MG63 (cell line): Measurements from ENCODE around the gene CLK3. TPM values are rescaled to one million over a fixed set of nuclear protein-coding genes. Genes with fewer than 3 reads are reported as not detected.

Experiments used
- DNase-seq: peaks from one replicate; pipeline ENCODE4 v3.0.0-alpha.2; 2020
- H3K27me3 ChIP-seq: fragments of 250-450 bp; sonication (Bioruptor Pico); 2 replicates; pipeline ENCODE4 v1.5.1; 2020; ENCODE audit warnings: mild to moderate bottlenecking, moderate library complexity
- H3K36me3 ChIP-seq: fragments of 250-450 bp; sonication (Bioruptor Pico); 2 replicates; pipeline ENCODE4 v1.5.1; 2020; ENCODE audit warnings: mild to moderate bottlenecking, moderate library complexity
- H3K4me3 ChIP-seq: fragments of 250-450 bp; sonication (Bioruptor Pico); 2 replicates; pipeline ENCODE4 v1.5.1; 2020; ENCODE audit warnings: mild to moderate bottlenecking, moderate library complexity
- H3K9me3 ChIP-seq: fragments of 250-450 bp; sonication (Bioruptor Pico); 2 replicates; pipeline ENCODE4 v1.5.1; 2020; ENCODE audit warnings: mild to moderate bottlenecking, moderate library complexity
- total RNA-seq: library from RNA; depleted of rRNA; stranded (reverse); fragments of >200 nt; shearing (Covaris generic); gene quantifications from 2 replicates; pipeline ENCODE4 v1.2.3, GENCODE V29; 2014; ENCODE audit warnings: low replicate concordance; rRNA removed

Gene CLK3
- 17.5 and 18.8 TPM in 2 replicates for total RNA-seq

DNA sequence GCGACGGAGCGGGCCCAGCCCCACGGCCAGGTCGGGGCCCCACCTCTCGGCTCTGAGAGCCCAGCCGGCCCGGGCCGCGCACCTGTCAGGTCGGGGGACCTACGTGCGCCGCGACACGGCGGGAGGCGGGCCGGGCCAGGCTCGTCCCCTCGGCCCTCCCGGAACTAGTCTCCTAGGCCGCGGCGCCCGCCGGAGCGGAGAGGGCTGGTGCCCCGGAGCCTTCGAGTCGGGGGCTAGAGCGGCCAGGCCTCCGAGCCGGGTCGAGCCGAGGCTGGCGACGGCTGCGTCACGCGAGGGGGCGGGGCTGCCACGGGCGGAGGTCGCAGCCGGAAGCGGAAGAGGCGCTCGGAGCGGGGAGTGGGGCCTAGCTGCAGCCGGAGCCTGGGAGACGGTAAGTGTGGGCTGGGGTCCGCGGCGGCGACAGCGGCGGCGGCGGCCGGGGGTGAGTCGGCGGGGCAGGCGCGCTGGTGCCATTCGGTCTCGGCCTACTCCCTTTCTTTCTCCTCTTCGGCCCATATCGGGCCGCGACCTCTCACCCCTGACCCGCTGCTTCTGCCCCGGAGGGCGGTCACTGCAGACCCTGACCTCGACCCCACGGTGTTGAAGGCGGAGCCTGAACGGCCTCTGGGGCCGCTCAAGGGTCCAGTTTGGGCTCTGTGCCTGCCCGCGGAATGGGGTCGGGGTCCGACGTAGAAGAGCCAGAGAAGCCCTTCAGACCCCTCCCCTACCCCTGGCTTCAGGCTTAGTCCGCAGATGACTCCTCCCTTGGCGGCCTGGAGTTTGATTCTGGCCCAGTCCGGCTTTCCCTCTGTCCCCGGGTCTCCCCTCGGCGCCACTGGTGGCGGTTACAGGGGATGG lies at the start of gene CLK3:
Gene CLK3 (plus strand): TSS at position 329 of the 858 bp plus-strand sequence. CDS start 3,361 bp downstream, outside the sequence.
- Histone ChIP-seq H3K27me3 (no peaks in the 10 kb centered on the region), H3K4me3 (peak within 1 kb of the TSS; percentile 87), H3K36me3 (peaks cover 42% of the 10 kb centered on the region), H3K9me3 (no peaks in the 10 kb centered on the region)
- DNase-seq = peak; percentile 98

DNA sequence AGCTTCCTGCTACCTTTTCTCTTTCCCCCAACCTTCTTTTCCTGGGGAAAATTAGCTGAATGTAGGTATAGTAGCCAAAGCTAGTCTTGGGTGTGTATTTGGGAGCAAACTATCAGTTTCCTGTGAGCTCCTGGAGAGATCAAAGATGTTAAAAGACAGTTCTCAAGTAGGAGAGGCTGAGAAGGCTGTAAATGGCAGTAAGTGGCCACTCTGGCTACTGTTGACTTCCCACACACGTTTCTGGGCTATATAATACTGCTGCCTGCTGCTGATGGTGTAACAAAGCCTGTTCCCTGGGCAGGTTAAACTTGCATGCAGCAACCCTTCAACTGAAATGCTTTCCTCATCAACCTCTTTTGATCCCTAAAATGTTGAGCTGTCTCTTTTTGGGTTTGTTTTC lies 47.0 kb upstream of the CLK3 start:
- Histone ChIP-seq H3K4me3 (no peak overlapping the region), H3K36me3 (peaks cover 2% of the 10 kb centered on the region), H3K27me3 (no peaks in the 10 kb centered on the region), H3K9me3 (no peaks in the 10 kb centered on the region)
- no peak for DNase-seq

DNA sequence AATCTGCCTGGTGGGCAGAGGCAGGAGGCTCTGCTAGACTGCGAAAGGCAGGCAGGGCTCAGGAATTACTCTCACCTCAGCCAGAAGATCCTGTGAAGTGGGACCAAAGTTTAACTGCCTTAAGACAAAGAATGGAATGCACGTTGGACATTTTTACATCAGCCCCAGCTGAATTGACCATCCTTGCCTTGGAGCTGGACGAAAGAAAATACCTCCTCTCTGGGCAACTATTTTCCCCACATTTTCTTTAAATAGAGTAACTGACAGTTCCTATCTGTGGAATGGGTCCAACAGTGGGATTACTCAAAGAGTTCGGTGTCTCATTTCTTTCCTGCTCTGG lies 45.9 kb upstream of the CLK3 start:
- H3K27me3 ChIP-seq = no peaks in the 10 kb centered on the region
- DNase-seq = no peak
- H3K9me3 ChIP-seq = no peaks in the 10 kb centered on the region
- no peak overlapping the region for H3K4me3 ChIP-seq
- H3K36me3 ChIP-seq = peaks cover 11% of the 10 kb centered on the region

DNA sequence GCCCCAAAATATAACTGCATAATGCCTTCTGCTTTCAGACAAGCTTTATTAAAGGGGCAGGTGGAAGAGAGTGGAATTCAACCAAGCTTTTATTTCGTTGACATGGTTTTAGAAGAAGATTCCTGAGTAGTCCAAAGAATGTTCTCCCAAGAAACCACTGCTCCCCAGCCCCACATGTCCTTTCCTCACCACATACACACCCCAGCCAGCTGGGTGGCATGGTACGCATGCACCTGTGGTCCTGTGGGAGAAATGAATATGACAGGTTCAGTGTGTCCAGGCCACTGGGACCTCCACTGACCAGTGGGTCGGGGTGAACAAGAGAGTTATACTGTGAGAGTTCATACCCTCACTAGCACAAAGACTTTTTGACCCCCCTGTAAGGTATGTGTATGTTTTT lies 44.4 kb upstream of the CLK3 start:
- Histone ChIP-seq H3K27me3 (no peaks in the 10 kb centered on the region), H3K9me3 (no peaks in the 10 kb centered on the region), H3K4me3 (no peak overlapping the region), H3K36me3 (peaks cover 11% of the 10 kb centered on the region)
- no peak for DNase-seq

DNA sequence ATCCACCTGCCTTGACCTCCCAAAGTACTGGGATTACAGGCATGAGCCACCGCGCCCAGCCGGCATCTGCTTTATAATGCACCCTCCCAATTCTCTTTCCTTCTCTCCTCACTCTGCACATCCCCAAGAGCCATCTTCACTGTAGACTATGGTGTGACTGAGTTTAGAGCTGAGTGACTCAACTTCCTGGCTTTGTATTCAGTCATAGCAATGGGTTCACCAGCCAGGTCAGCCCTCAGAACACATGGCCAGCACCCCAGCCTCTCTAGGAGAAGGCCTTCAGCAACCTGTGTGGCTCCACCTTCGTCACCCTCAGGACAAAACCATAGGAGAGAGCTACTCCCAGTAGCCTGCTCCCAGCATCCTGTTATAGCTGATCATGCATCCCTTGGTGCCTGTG lies 41.6 kb upstream of the CLK3 start:
- Histone ChIP-seq H3K9me3 (no peaks in the 10 kb centered on the region), H3K36me3 (peaks cover 12% of the 10 kb centered on the region), H3K27me3 (no peaks in the 10 kb centered on the region), H3K4me3 (no peak overlapping the region)
- DNase-seq = peak; percentile 12

DNA sequence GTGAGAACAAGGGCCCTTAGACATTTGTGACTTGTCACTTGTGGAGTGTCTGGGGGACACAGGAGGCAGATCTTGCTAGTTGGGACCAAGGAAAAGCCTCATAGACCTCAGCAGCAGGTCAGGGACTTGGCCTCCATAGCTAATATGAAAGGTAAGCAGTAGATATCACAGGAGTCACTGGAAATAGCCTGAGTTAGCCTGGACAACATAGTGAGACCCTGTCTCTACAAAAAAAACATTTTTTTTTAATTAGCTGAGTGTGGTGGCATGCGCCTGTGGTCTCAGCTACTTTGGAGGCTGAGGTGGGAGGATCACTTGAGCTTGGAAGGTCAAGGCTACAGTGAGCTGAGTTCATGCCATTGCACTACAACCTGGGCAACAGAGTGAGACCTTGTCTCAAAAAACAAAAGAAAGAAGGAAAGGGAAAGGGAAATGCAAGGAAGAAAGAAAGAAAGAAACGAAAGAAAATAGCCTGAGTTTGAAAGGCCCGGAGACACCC lies 37.1 kb upstream of the CLK3 start:
- peaks cover 15% of the 10 kb centered on the region for H3K36me3 ChIP-seq
- no peak overlapping the region for H3K4me3 ChIP-seq
- no peaks in the 10 kb centered on the region for H3K9me3 ChIP-seq
- DNase-seq = no peak
- no peaks in the 10 kb centered on the region for H3K27me3 ChIP-seq

DNA sequence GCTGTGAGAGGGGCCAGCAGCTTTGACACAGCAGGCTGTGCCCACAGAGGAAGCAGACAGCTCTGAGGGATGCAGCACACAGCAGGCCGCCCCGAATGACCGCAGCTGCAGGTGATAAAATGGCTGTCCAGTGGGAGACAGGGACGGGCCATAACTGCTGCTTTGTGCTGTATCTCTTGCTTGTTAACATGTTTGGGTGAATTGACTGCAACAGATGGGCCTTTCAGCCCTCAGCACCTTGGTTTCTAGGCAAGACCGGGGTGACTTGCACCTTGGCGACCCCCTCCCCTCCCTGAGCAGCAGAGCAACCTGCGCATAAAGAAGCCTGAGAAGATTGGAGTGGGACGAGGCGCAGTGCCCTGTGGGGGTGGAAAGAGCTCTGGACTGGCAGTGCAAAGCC lies 36.6 kb upstream of the CLK3 start:
- no peaks in the 10 kb centered on the region for H3K27me3 ChIP-seq
- H3K4me3 ChIP-seq = no peak overlapping the region
- DNase-seq = no peak
- H3K9me3 ChIP-seq = no peaks in the 10 kb centered on the region
- H3K36me3 ChIP-seq = peaks cover 12% of the 10 kb centered on the region

DNA sequence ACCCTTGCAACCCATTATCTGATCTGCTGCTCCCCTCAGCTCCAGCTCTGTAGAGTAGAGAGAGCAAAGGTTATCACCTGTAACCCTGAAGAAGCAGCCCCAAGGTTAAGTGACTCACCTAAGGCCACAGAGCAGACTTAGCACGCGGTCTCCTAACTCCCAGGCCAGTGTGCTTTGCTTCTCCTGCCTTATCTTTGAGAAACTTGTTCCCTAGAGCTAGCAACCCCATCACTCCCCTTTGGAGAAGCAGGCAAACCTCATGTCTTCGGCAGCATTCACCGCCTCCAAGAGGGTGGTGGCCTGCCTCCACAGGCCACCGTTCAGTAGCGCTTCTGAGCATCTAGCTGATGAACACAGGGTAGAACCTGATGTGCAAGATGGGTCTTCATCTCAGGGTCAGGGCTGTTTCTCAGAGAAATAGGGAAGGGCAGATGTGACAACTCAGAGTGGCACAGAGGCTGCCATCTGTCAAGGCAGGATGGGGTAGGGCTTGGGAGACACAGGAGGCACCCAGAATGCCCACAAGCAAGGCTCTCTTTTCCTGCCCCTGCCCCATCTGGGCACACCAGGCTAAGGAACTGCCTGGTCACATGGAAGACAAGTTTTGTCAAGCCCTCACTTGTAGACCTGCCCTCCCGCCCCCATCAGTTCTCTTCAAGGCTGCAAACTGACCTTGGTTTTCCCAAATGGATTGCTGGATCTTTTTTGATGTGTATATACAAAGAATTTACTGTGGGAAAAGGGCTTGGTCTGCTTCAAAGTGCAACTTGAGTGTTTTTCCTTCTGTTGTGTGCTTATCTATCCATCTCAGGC lies 34.9 kb upstream of the CLK3 start:
- Histone ChIP-seq H3K4me3 (no peak overlapping the region), H3K9me3 (no peaks in the 10 kb centered on the region), H3K36me3 (peaks cover 9% of the 10 kb centered on the region), H3K27me3 (no peaks in the 10 kb centered on the region)
- no peak for DNase-seq

DNA sequence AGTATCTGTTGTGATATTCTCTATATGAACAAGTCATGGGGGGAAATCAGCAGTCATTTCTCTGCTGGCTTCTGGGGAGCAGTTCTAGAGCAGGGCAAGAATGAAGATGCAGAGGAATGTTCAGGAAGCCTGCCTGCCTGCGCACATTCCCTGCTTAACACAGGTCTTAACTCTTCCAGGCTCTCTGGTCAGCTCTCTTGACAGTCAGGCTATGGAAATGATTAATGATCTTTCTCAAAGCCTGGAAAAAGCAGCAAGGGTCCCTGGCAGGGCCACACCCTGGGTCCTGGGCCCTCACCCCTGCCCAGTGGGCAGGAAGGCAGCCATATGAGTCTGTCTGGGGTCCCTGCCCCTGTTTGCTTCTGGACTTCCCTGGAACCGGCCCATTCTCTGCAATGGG lies 31.4 kb upstream of the CLK3 start:
- Histone ChIP-seq H3K4me3 (no peak overlapping the region), H3K36me3 (peaks cover 7% of the 10 kb centered on the region; the same call in 1 of the 2 replicates), H3K9me3 (no peaks in the 10 kb centered on the region), H3K27me3 (no peaks in the 10 kb centered on the region)
- no peak for DNase-seq

DNA sequence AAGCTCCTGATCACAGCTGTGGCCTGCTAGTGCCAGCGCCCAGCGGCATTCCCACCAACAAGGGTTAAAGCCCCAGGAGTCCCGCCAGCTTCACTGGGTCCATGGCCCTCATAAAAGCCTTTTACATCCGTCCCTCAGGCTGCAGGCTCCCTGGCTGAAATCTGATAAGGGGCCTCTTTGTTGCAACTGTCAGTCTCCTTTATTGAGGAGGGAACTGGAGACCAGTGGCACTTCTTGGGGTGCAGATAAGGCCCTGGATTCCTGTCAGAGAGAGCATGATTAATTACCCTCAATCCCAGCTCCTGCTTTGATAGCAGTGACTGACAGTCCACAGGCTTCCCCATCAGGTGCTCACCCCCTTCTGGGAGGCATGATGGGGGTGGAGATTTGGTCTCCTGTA lies 30.9 kb upstream of the CLK3 start:
- DNase-seq = no peak
- H3K27me3 ChIP-seq = no peaks in the 10 kb centered on the region
- no peaks in the 10 kb centered on the region for H3K9me3 ChIP-seq
- no peak overlapping the region for H3K4me3 ChIP-seq
- peaks cover 10% of the 10 kb centered on the region for H3K36me3 ChIP-seq

DNA sequence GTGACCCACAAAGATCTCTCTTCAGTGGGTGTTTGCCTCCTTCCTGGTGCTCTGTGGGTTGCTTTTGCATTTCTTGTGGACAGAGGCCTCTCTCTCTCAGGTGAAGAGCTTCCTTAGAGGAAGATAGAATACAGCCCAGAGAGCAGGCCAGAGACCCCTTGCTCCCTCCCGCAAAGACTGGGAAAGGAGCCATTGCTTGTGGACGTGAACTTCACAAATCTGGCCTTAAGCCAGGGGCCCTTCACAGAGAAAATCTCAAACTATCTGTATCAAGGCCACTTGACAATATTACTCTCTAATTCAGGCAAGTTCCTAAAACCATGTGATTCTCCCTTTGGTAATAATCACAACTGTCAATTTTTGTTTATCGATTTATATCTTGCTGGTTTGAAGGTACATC lies 30.4 kb upstream of the CLK3 start:
- peaks cover 14% of the 10 kb centered on the region for H3K36me3 ChIP-seq
- no peaks in the 10 kb centered on the region for H3K9me3 ChIP-seq
- DNase-seq = no peak
- no peaks in the 10 kb centered on the region for H3K27me3 ChIP-seq
- H3K4me3 ChIP-seq = no peak overlapping the region

DNA sequence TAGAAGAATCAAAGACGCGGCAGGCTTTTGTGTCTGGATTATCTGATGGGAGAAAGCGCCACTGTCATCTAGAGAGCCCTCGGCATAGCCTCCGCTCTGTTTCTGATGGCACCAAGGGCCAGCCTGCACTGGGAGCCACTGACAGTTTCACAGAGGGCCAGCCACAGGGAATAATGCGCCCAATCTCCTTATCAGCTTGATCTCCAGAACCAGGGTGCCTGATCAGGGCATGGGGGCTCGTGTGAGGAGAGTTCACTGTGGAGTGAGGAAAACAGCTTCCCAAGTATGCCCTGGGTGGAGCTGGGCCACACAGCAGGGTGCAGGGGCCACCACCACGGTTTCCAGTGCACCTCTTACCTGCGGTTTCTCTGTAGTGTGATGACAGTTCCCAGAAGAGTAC lies 29.8 kb upstream of the CLK3 start:
- DNase-seq = no peak
- no peaks in the 10 kb centered on the region for H3K9me3 ChIP-seq
- no peaks in the 10 kb centered on the region for H3K27me3 ChIP-seq
- H3K4me3 ChIP-seq = no peak overlapping the region
- peaks cover 17% of the 10 kb centered on the region for H3K36me3 ChIP-seq

DNA sequence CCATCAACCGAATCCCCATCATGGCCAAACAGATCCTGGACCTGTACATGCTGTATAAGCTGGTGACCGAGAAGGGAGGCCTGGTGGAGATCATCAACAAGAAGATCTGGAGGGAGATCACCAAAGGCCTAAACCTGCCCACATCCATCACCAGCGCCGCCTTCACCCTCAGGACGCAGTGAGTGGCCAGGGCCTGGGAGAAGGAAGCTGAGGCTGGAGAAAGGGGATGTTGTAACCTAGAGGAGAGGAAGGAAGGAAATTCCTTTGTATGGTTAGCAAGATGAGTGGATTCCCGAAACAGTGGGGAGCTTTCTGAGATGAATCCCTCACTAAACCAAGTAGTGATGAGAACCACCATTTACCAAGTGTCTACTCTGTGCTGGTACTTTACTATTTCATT lies 25.8 kb upstream of the CLK3 start:
- Histone ChIP-seq H3K4me3 (no peak overlapping the region), H3K9me3 (no peaks in the 10 kb centered on the region), H3K36me3 (peaks cover 14% of the 10 kb centered on the region), H3K27me3 (no peaks in the 10 kb centered on the region)
- DNase-seq = no peak

DNA sequence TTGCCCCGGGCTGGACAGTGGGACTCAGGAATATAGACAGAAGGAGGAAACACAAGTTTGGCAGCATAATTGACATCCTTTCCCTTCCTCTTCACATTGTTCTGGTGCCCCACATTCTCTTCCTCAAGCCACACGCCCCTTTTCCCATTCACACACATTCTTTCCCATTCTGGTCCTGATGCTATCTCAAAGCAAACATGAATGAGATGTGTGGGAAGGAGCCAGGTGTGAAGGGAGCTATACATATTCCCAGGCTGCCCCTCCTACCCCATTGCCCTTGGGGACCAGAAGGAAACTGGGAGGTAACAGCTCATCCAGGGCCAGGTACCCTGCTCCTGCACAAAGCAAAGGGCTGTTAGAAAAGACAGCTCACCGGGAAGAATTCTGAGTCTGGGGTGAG lies 23.4 kb upstream of the CLK3 start:
- Histone ChIP-seq H3K27me3 (no peaks in the 10 kb centered on the region), H3K4me3 (no peak overlapping the region)

DNA sequence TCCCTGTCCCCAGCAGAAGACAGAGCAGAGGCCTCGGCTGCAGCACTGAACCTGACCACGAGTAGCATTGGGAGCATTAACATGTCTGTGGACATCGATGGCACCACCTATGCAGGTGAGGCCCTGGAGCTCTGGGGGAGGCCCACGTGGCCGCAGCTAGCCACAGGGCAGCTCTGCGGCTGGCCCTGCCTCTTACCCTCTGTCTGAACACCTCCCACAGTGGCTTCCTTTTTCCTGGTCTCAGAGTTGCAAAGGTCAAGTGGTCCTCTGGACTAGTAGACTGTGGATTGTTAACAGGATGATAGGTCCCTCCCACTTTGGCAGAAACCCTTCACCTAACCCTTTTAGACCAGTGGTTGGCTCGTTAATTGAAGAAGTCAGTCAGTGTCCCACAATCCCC lies 22.5 kb upstream of the CLK3 start:
- Histone ChIP-seq H3K36me3 (peaks cover 11% of the 10 kb centered on the region), H3K4me3 (no peak overlapping the region), H3K9me3 (no peaks in the 10 kb centered on the region), H3K27me3 (no peaks in the 10 kb centered on the region)
- no peak for DNase-seq

More for the DNA sequence above, 23.4 kb upstream of the CLK3 start:
- no peaks in the 10 kb centered on the region for H3K9me3 ChIP-seq
- H3K36me3 ChIP-seq = peaks cover 11% of the 10 kb centered on the region
- DNase-seq = no peak

DNA sequence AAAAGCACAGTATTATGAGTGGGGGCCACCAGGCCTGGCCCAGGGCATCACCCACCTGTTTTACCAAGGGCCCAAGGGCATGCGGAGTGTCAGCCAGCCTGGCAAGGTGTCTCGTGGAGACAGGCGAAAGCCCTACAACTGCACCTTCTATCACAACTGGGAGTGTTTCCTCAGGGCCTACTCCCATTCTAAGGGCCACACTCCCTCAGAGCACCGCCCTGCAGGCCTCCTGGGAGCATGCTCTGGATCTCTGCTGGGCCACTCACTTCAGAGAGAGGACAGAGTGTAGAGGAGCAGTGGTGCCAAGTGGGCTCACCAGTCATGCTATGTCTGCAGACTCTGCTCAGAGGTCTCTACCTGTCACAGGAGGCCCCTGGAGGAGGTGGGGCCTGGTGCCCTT lies 21.2 kb upstream of the CLK3 start:
- Histone ChIP-seq H3K36me3 (peaks cover 10% of the 10 kb centered on the region), H3K9me3 (no peaks in the 10 kb centered on the region), H3K4me3 (no peak overlapping the region), H3K27me3 (no peaks in the 10 kb centered on the region)
- no peak for DNase-seq

DNA sequence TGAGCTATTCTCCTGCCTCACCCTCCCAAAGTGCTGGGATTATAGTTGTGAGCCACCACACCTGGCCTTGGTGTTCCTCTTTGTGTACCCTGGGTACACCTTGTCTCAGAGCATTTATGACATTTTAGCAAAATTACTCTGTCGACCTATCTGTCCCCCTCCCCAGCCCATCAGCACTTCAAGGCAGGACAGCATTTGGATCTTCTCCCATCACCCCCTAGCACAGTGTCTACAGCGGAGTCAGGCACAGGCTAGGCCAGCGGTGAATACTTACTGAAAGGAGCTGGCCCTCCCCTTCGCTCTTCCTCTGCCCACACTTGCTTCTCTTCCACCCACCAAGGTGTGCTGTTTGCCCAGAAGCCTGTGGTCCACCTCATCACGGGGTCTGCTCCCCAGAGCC lies 20.4 kb upstream of the CLK3 start:
- Histone ChIP-seq H3K9me3 (no peaks in the 10 kb centered on the region), H3K4me3 (no peak overlapping the region), H3K27me3 (no peaks in the 10 kb centered on the region), H3K36me3 (peaks cover 3% of the 10 kb centered on the region)
- no peak for DNase-seq
